ENCODE results near the gene NACAD.
"Not testable (repeated sequence)": the region's sequence is repeated elsewhere in the genome, so short reads cannot be mapped to it uniquely, and the experiment has no call there.

Gene NACAD

GRCh38 chr7:45053941-45054340 is 34.8 kb downstream of the NACAD start:
- no peak for DNase-seq

- no peak for DNase-seq
Measured at GRCh38 chr7:45053401-45053800, 35.4 kb downstream of the NACAD start.

- DNase-seq = no peak
Measured at GRCh38 chr7:45052011-45052410, 36.8 kb downstream of the NACAD start.

GRCh38 chr7:45050198-45050597 is 38.6 kb downstream of the NACAD start:
- DNase-seq = no peak

- DNase-seq = no peak
Measured at GRCh38 chr7:45048748-45049147, 40.0 kb downstream of the NACAD start.

GRCh38 chr7:45044338-45044737 is 44.4 kb downstream of the NACAD start:
- no peak for DNase-seq

- DNase-seq = no peak
Measured at GRCh38 chr7:45039106-45039505, 49.7 kb downstream of the NACAD start.

- DNase-seq = no peak
Measured at GRCh38 chr7:45037876-45038275, 50.9 kb downstream of the NACAD start.

- DNase-seq = no peak
Measured at GRCh38 chr7:45036796-45037195, 52.0 kb downstream of the NACAD start.

GRCh38 chr7:45036317-45036716 is 52.5 kb downstream of the NACAD start:
- DNase-seq = no peak

GRCh38 chr7:45035893-45036292 is 52.9 kb downstream of the NACAD start:
- DNase-seq = no peak

- DNase-seq = no peak
Measured at GRCh38 chr7:45035371-45035770, 53.4 kb downstream of the NACAD start.

GRCh38 chr7:45034710-45035109 is 54.1 kb downstream of the NACAD start:
- DNase-seq = not testable (repeated sequence)

GRCh38 chr7:45033931-45034290 is 54.9 kb downstream of the NACAD start:
- no peak for DNase-seq

- DNase-seq = no peak
Measured at GRCh38 chr7:45033261-45033930, 55.4 kb downstream of the NACAD start.

- DNase-seq = no peak
Measured at GRCh38 chr7:45032421-45032820, 56.3 kb downstream of the NACAD start.

- no peak for DNase-seq
Measured at GRCh38 chr7:45031829-45032228, 56.9 kb downstream of the NACAD start.
